Diencephalon (tissue), 1 donor: ENCODE data around the gene PCNA. TPM values are rescaled to one million over a fixed set of nuclear protein-coding genes. Genes with fewer than 3 reads are reported as not detected.

Source experiments
- small RNA-seq: library from RNA; depleted of rRNA; stranded (forward); fragments of <200 nt; gene quantifications from one replicate; pipeline ENCODE3, GENCODE V24; 2014
- total RNA-seq: library from RNA; depleted of rRNA; stranded (reverse); fragments of >200 nt; gene quantifications from one replicate; pipeline ENCODE4 v1.2.3, GENCODE V29; 2014

PCNA gene
- 51.9 TPM for total RNA-seq

GRCh38 chr20:5119435-5120184 lies at the start of gene PCNA:
Gene PCNA (minus strand): TSS chr20:5119958. CDS start chr20:5119798, 160 bp downstream.

GRCh38 chr20:5126512-5127203 lies 6.9 kb upstream of the PCNA start, which contains the start of gene CDS2:
Gene CDS2 (plus strand): TSS chr20:5127008. CDS start chr20:5127093, 85 bp downstream.

Small RNA genes within 50 kb of the gene (small RNA-seq; reads per million reads assigned to genes)
- gene RF00019 (not detected), gene RF00568 (not detected), gene RNA5SP474 (not detected)

Other genes with a start within 250 kb of the PCNA start
- 70.8 TPM for gene SLC23A2, start 118.4 kb downstream of the PCNA start, total RNA-seq
- 70.8 TPM for gene TMEM230, start 6.9 kb downstream of the PCNA start, total RNA-seq
- 104 TPM for gene CDS2, start 7.0 kb upstream of the PCNA start, total RNA-seq
- 4.8 TPM for gene PROKR2, start 197.0 kb upstream of the PCNA start, total RNA-seq